HG03135 (cell line): ENCODE results near the gene TULP3.

Experiments used
- ATAC-seq: cut with Tn5 transposase; IDR thresholded peaks from one replicate; pipeline ENCODE4 v1.9.1; 2021; ENCODE audit warnings: mild to moderate bottlenecking, moderate library complexity; ENCODE audit not compliant: unreplicated experiment

The TULP3 gene

GRCh38 chr12:2963760-2964292, 73.1 kb downstream of the TULP3 start:
- ATAC-seq = no peak

GRCh38 chr12:2967651-2968050, 77.0 kb downstream of the TULP3 start:
- ATAC-seq = no peak

GRCh38 chr12:2970744-2971143, 80.1 kb downstream of the TULP3 start:
- no peak for ATAC-seq

GRCh38 chr12:2973566-2973965, 82.9 kb downstream of the TULP3 start:
- no peak for ATAC-seq

- no peak for ATAC-seq
Measured at GRCh38 chr12:2974560-2974971, 83.9 kb downstream of the TULP3 start.

- ATAC-seq = no peak
Measured at GRCh38 chr12:2976581-2976996, 85.9 kb downstream of the TULP3 start.

- ATAC-seq = no peak
Measured at GRCh38 chr12:2977776-2978175, 87.1 kb downstream of the TULP3 start.

- ATAC-seq = no peak
Measured at GRCh38 chr12:2979806-2980205, 89.1 kb downstream of the TULP3 start.

GRCh38 chr12:2980630-2981029, 89.9 kb downstream of the TULP3 start:
- ATAC-seq = no peak

- ATAC-seq = no peak
Measured at GRCh38 chr12:2982361-2982760, 91.7 kb downstream of the TULP3 start.

- no peak for ATAC-seq
Measured at GRCh38 chr12:2984249-2984648, 93.6 kb downstream of the TULP3 start.

GRCh38 chr12:2984698-2985097, 94.0 kb downstream of the TULP3 start:
- ATAC-seq = no peak

GRCh38 chr12:2986876-2987275, 96.2 kb downstream of the TULP3 start:
- no peak for ATAC-seq

- no peak for ATAC-seq
Measured at GRCh38 chr12:2988494-2988893, 97.8 kb downstream of the TULP3 start.
